Thyroid gland (tissue), 4 donors: ENCODE results near the gene B3GNT2. TPM values are rescaled to one million over a fixed set of nuclear protein-coding genes. Genes with fewer than 3 reads are reported as not detected.
A peak's percentile ranks its signal among the peaks of the same experiment; 100 is the strongest.
"Not testable (repeated sequence)": the region's sequence is repeated elsewhere in the genome, so short reads cannot be mapped to it uniquely, and the experiment has no call there.

ENCODE experiments used
- DNase-seq, 2 donors: peaks; one replicate each; pipeline ENCODE4 v3.0.0-alpha.2; 2019
- H3K27ac ChIP-seq, 3 donors: fragments of 200-600 bp; sonication (generic); 1 replicate in 2 of 3; 2 replicates in 1 of 3; pipeline ENCODE4 v1.5.1; 2016 to 2019; ENCODE audit warnings: mild to moderate bottlenecking in 1 of 3, moderate library complexity in 1 of 3
- H3K27me3 ChIP-seq: fragments of 200-600 bp; sonication (generic); one replicate; pipeline ENCODE4 v1.5.1; 2019
- H3K36me3 ChIP-seq, 2 donors: fragments of 200-600 bp; sonication (generic); one replicate each; pipeline ENCODE4 v1.5.1; 2016 to 2019
- H3K4me1 ChIP-seq, 2 donors: fragments of 200-600 bp; sonication (generic); one replicate each; pipeline ENCODE4 v1.5.1; 2017 to 2019
- H3K4me3 ChIP-seq, 3 donors: fragments of 200-600 bp; sonication (generic); replicated peaks in 1 of 3; 1 replicate in 2 of 3; 2 replicates in 1 of 3; pipeline ENCODE4 v1.5.1; 2016; ENCODE audit warnings: mild to moderate bottlenecking in 1 of 3
- H3K9me3 ChIP-seq: fragments of 200-600 bp; sonication (generic); one replicate; pipeline ENCODE4 v1.5.1; 2017
- POLR2A ChIP-seq, 2 donors: fragments of 450-650 bp; IDR thresholded peaks; one replicate each; pipeline ENCODE4 v1.6.1; 2017; ENCODE audit warnings: antibody characterized with exemption in 2 of 2, mild to moderate bottlenecking in 2 of 2, moderate library complexity in 1 of 2
- WGBS, 2 donors: methylation state at CpG; one replicate each; pipeline ENCODE4 v1.1.5; 2017; 5-methylcytosine and 5-hydroxymethylcytosine counted together
- intact Hi-C: fragments of 100-400 bp; cut with DNase I; formaldehyde crosslinking; loops from one replicate; pipeline ENCODE4 v1.15.1; 2023
- total RNA-seq, 4 donors: library from RNA; depleted of rRNA; stranded (reverse); fragments of >200 nt; gene quantifications; one replicate each; pipeline ENCODE4 v1.2.3, GENCODE V29; 2016
- TF ChIP-seq, protein P1 (sequence below), 6 experiments: fragments of 200-600 bp in 3 of 6; fragments of 450-650 bp in 3 of 6; sonication (generic) in 3 of 6; IDR thresholded peaks; one replicate each; pipeline ENCODE4 v1.5.1; 2016 to 2019; ENCODE audit warnings: antibody characterized with exemption in 6 of 6, mild to moderate bottlenecking in 2 of 6, inconsistent platforms in 1 of 6, moderate library complexity in 1 of 6

Gene B3GNT2
- total RNA-seq, 4 donors from 2014 or later: 18.9 to 37.1 (median 27.3) TPM

DNA sequence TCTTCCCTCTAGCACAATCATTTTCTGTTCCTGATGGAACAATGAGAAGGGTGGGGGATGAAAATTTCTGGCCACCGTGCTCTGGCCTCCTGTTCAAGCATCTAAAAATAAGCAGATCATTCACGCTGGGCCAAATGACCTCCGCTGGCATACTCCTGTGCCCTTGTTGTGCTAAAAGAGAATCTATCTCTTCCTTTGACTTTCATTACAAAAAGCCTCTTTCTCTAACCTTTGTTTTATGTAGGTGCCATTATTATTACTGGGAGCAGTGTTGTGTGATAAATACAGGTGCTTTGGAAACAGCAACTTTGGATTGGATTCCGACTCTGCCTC, 44.6 kb upstream of the B3GNT2 start:
- intact Hi-C loops: no loop called here

GRCh38 chr2:62152000-62152399, 43.9 kb upstream of the B3GNT2 start:
- Histone ChIP-seq H3K27ac (peak overlapping the region in 1 of 3 donors; percentile 18), H3K4me3 (no peak overlapping the region), H3K9me3 (no peaks in the 10 kb centered on the region), H3K4me1 (peaks cover 11% of the 10 kb centered on the region in 2 donors), H3K36me3 (no peaks in the 10 kb centered on the region), H3K27me3 (no peaks in the 10 kb centered on the region)
- intact Hi-C loops: no loop called here
- WGBS, 2 donors: 89 to 90% methylated on average over 3 of the region's 3 CpGs
- TF ChIP-seq, protein P1, sequence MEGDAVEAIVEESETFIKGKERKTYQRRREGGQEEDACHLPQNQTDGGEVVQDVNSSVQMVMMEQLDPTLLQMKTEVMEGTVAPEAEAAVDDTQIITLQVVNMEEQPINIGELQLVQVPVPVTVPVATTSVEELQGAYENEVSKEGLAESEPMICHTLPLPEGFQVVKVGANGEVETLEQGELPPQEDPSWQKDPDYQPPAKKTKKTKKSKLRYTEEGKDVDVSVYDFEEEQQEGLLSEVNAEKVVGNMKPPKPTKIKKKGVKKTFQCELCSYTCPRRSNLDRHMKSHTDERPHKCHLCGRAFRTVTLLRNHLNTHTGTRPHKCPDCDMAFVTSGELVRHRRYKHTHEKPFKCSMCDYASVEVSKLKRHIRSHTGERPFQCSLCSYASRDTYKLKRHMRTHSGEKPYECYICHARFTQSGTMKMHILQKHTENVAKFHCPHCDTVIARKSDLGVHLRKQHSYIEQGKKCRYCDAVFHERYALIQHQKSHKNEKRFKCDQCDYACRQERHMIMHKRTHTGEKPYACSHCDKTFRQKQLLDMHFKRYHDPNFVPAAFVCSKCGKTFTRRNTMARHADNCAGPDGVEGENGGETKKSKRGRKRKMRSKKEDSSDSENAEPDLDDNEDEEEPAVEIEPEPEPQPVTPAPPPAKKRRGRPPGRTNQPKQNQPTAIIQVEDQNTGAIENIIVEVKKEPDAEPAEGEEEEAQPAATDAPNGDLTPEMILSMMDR (IDR thresholded peaks at IDR 0.05): no peak
- TF ChIP-seq POLR2A (IDR thresholded peaks at IDR 0.05): no peak
- DNase-seq: no peak

More for the DNA sequence above, 44.6 kb upstream of the B3GNT2 start:
- 46 to 55% methylated on average over 4 of the region's 4 CpGs for WGBS, 2 donors
- H3K4me1 ChIP-seq: peaks cover 6% of the 10 kb centered on the region in 2 donors
- no peaks in the 10 kb centered on the region for H3K9me3 ChIP-seq
- H3K36me3 ChIP-seq: no peaks in the 10 kb centered on the region
- no peak for TF ChIP-seq POLR2A (IDR thresholded peaks at IDR 0.05)
- TF ChIP-seq, protein P1 (IDR thresholded peaks at IDR 0.05): no peak
- DNase-seq: peak; percentile 23 to 28
- no peaks in the 10 kb centered on the region for H3K27me3 ChIP-seq
- H3K4me3 ChIP-seq: no peak overlapping the region
- H3K27ac ChIP-seq: peak overlapping the region; percentile 2 to 18 (median 11)

- no peak overlapping the region for H3K4me3 ChIP-seq
- whole genome bisulfite sequencing, 2 donors: 54 to 60% methylated on average over 4 to 6 of the region's 6 CpGs
- H3K36me3 ChIP-seq: no peaks in the 10 kb centered on the region
- intact Hi-C loops: no loop called here
- H3K27ac ChIP-seq: peak overlapping the region in 2 of 3 donors; percentile 15 to 37
- TF ChIP-seq, protein P1 (IDR thresholded peaks at IDR 0.05): no peak
- no peak for TF ChIP-seq POLR2A (IDR thresholded peaks at IDR 0.05)
- peaks cover 13 to 20% of the 10 kb centered on the region in 2 donors for H3K4me1 ChIP-seq
- no peaks in the 10 kb centered on the region for H3K9me3 ChIP-seq
- no peaks in the 10 kb centered on the region for H3K27me3 ChIP-seq
- peak; percentile 60 to 72 for DNase-seq
Measured at GRCh38 chr2:62156861-62157496, 38.9 kb upstream of the B3GNT2 start.

DNA sequence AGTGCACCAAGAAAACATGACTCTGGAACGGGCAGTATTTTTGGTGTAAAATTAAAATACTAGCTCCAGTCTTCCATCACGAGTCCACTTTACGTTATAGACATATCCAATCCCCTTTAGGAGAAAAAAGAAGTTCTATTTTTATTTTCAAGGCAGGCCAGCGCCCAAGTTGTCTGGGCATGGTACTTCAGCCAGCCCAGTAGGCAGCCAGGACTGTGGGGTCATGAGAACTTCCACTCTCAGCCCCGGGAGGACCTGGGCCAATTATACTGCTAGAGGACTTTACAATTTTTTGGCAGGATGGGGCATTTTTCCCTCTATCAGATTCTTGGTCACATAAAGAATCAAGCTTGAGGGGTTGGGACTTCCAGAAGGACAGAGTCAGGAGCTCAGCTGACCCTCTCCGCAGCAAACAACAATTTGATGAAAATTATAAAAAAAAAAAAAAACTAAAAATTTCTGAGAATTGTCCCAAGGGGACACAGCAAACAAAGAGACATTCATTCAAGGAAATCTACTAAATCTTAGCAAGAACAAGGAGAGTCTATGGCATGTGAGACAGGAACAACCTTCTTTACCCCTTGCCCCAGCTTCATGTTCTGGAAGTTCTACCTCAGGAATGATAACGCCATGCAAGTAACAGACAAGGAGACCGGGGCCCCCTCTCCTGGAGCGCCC, 37.3 kb upstream of the B3GNT2 start:
- WGBS, 2 donors: 58 to 68% methylated on average over 9 of the region's 9 CpGs
- Histone ChIP-seq H3K27me3 (no peaks in the 10 kb centered on the region), H3K36me3 (no peaks in the 10 kb centered on the region), H3K9me3 (no peaks in the 10 kb centered on the region), H3K27ac (no peak overlapping the region), H3K4me3 (no peak overlapping the region), H3K4me1 (peaks cover 13 to 20% of the 10 kb centered on the region in 2 donors)
- TF ChIP-seq POLR2A (IDR thresholded peaks at IDR 0.05): no peak
- TF ChIP-seq, protein P1 (IDR thresholded peaks at IDR 0.05): no peak
- intact Hi-C loops: no loop called here
- peak; percentile 33 to 40 for DNase-seq

GRCh38 chr2:62160691-62161090, 35.2 kb upstream of the B3GNT2 start:
- H3K27me3 ChIP-seq, H3K4me3 ChIP-seq, H3K36me3 ChIP-seq, H3K27ac ChIP-seq, intact Hi-C loops, H3K9me3 ChIP-seq, DNase-seq: not testable (repeated sequence)
- peaks cover 13 to 20% of the 10 kb centered on the region in 2 donors for H3K4me1 ChIP-seq
- WGBS, 2 donors: 95 to 98% methylated on average over 9 of the region's 9 CpGs
